Measurements from ENCODE around the gene CELSR1.
"Not testable (repeated sequence)": the region's sequence is repeated elsewhere in the genome, so short reads cannot be mapped to it uniquely, and the experiment has no call there.

CELSR1 gene

DNA sequence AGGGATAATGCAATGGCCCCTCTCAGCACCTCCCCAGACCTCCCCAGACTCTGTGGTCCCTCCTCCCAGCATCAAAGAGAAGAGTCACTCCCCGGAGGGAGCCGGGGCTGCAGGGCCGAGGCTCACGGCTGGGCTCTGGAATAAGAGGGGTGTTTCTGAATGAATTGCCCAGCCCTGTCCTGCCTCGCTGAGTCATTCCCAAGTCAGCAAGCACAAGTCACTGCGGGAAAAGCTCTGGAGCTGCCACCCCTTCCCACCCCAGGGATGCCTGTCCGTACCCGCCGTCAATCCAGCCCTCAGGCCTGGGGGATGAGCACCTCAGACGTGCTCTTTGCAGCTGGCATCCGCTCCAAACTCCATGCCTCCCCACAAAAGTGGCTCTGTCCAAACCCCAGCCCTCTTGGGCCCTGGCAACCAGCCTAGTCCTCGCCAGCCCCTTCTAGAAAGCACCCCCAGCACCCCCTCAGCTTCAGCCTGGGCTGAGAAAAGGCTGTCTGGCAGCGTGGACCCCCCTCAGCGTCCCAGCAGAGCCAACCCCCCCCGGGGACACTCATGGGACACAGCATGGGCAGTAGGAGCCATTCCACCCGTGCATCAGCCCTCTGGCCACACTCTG is 22.7 kb downstream of the CELSR1 start:
- DNase-seq (ENCODE audit: low spot score): peak; percentile 62

DNA sequence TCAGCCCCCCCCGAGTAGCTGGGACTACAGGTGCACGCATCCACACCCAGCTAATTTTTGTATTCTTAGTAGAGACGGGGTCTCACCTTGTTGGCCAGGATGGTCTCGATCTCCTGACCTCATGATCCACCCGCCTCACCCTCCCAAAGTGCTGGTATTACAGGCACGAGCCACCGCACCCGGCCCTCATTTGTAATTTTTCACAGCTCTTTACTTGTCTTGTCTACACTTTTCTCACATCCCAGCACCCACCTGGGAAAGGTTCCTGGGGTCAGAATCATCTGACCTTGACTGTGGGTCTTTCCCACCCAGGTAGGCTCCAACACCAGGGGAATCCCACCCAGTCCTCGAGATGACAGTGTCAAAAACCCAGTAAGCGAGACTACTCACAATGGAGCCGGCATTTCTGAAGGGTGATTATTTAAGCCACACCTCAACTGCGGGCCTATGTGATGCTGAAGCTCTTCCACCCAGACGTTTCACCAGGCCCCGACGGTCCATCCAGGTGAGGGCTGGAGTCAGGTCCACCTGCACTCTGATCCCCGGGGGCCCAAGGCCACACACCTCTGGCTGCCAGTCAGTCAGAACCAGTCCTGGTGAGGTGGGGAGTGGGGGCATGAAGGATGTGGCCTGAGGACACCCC is 23.4 kb downstream of the CELSR1 start:
- no peak for DNase-seq (ENCODE audit: low spot score)

DNA sequence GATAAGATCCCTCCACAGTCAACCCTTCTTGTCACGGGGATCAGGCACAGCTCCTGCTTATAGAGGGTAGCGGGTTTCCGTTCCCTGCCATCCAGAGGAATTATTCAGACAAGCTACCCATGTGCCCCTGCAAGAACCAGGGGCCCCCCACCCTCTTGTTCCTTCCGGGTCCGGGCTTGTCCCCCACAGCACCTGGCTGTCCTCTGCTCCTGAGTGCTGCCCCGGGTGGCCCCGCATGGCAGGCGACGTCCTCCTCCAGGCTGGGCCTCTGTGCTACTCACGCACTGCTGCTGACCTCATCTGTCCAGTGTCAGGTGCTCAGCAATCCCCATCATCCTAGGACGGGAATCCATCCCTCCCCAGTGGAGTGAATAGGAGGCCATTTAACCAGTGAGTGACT is 24.7 kb downstream of the CELSR1 start:
- DNase-seq (ENCODE audit: low spot score): no peak

DNA sequence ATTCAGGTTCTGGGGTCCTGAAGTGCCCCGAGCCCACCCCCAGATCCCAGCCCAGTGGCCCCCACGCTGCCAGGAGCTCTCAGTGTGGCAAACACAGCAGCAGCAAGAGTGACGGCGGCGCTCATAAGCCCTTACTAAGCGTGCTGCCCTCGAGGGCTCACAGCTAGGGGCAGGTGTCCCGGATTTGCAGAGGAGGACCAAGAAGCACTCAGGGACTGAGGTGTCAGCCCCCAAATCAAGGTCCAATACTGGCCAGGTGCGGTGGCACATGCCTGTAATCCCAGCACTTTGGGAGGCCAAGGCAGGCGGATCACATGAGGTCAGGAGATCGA is 25.4 kb downstream of the CELSR1 start:
- DNase-seq (ENCODE audit: low spot score): no peak

DNA sequence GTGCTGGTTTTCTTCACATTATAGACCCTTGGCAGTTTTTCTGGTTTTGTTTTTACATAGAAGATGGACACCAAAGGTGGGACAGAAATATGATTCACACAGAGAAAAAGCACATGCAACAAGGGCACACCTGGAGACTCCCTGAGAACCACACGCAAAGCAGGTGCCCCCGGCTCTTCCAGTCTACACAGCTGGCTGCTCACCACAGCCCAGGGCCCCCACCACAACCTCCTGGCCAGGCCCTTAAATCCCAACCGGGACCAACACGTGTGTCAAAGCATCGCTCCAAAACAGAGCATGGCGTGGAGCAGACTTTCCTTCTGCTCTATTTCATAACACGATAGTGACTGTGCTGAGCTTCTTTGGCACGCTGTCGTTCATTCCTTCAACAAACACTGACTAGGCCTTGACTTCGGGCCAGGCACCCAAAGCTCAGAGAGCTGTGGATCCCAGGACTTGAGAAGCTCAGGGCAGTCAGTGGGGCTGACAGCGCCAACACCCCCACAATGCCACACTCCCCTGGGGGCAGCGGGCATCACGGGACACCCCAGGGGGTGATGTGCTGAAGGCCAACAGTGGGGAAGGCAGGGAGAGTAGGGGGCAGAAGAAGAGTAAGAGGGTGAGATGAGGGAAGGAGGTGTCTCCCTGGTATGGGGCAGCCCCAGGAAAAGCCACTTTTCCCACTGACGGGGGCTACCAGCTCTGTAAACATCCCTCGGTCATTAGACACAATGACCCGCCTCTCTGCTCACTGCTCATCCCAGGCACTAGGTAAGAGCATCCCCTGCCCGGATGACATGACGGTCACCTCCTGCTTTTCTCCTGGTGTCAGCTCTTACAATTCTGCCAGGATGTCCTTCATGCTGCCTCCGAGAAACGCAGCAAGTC is 26.0 kb downstream of the CELSR1 start:
- DNase-seq (ENCODE audit: low spot score): no peak

DNA sequence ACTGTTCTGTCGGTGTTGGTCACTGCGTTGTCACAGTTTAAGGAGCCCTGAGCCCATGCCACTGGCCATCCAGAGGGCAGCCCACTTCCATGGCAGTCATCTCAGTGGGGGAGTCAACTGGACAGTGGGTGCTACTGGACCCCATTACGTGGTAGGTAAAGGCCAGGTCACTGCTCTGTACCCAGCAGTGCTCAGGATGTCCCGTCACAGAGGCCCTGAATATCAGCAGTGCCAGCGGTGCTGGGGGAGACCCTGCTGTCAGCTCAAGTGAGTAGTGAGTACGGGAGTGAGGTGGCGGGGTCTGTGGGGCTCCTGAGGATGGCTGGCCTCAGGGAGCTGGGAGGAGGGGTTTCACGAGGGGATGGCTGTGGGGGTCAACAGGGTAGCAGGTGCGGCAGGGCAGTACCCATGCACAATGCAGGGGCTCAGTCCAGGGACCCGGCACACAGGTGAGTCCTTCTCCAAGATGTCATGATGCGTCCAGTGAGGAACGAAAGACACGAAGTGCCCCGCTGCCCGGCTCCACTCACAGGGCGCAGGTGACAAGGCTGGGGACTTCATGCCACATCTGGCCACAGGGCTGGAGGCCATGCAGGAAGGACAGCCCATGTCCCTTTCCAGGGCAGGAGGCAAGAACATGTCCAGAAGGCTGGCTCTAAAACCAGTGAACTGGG is 27.9 kb downstream of the CELSR1 start:
- no peak for DNase-seq (ENCODE audit: low spot score)

DNA sequence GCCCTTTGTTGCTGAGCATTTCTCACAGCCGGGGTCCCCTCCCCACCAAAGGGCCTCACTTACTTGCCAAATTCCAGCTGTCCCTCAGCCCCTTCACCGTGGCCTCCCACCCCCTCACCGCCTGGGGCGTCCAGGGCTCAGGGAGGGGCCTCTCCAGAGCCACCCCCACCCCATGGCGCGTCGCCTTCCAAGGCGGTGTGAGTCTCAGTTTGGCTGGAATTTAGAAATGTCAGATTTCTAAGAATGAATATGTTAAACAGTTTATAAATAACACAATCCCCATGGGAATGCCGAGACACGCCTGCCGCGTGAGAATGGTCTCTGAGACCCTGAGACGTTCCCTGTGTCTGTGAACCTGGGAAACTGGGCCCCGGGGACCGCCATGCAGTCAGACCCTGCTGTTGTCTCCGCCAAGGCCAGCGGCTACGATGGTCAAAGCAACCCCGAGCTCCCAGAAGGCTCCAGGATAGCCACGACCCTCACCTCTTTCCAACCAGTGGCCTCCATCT is 28.9 kb downstream of the CELSR1 start:
- DNase-seq (ENCODE audit: low spot score): no peak

DNA sequence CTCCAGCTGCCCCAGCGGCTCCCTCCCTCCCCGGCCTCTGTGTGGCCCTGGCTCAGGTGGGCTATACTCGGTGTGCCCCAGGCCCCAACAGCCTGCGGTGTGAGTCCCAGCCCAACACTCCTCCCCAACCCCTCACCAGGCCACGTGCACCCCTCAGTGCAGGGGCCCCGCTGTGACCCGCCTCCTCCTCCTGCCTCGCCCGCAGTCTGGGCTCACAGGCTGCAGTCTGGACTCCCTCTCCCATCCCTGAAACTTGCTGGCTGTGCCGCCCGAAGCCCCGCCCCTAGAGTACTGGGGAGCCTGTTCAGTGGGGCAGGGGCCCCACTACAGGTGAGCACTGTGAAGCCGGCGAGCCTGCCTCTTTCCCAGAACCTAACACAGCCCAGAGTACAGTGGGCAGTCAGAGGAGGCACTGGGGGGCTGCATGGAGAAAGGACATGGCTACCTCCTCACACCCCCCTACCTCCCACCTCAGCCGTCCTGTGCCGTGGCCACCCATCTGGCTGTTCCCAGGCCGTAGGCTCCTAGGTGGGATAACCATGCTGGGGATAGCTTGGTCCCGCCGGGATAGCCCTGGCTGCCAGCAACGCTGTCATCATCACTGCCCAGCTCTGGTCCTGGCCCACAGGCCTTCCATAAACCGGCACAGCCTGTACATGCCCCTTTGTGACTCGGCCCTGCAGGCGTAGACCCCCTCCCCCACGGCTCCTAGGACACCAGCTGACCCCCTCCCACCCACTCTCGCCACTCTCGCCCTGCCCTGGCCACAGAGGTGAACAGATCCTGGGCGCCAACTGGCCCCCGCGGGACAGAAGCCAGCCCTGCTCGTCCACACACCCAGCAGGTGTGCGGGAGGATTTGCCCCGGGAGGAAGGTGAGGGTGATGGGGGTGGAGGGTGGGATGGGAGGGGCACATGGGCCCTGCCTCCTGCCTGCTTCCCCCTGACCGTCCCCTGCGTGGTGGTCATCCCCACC is 29.7 kb downstream of the CELSR1 start:
- DNase-seq (ENCODE audit: low spot score): no peak

DNA sequence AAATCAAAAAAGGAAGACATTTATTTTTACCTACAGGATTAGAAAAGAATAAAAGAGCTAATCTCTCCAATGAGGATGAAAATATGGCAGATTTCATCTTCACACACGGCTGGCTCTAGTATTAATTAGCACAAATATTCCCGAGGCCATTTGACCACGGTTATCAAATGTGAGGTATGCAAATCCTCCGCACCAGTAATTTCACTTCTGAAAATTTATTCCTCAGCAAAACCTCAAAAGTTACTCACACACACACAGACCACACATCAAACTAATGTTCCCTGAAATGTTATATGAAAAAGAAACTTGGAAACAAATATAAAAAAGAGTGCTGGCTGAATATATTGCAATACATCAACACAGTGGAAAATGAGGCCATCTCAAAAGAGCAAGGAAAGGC is 32.8 kb downstream of the CELSR1 start:
- DNase-seq (ENCODE audit: low spot score): peak; percentile 66

DNA sequence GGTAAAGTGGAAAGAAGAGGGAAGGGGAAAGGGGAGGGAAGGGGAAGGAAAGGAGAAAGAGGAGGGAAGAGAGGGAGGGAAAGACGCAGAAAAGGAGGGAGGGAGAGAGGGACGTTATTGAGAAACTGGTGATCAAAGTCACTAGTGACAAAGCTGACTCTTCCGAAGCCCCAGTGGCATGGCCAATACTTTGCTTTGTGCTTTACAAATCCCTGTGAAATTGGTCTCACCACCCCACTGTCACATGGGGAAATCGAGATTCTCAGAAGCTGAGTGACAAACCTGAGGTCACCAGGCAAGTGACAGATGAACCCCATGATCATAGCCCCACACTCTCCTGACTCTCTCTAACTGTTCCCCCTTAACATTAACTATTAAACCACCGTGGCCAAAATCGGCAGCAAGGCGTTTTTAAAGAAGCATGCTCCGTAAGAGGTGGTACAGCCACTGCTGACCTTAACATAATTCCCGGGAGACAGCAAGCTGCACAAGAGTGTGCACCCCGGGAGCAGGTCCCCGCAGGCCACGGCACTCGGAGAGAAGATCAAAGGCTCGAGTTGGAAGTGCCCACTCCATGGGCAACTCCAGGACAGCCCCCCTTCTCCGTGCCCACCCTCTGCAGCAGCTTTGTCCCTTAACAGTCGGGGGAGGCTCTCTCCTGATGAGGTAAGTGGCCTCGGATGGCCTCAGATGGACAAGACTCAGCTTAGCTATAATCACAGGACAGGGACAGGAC is 34.8 kb downstream of the CELSR1 start:
- no peak for DNase-seq (ENCODE audit: low spot score)

DNA sequence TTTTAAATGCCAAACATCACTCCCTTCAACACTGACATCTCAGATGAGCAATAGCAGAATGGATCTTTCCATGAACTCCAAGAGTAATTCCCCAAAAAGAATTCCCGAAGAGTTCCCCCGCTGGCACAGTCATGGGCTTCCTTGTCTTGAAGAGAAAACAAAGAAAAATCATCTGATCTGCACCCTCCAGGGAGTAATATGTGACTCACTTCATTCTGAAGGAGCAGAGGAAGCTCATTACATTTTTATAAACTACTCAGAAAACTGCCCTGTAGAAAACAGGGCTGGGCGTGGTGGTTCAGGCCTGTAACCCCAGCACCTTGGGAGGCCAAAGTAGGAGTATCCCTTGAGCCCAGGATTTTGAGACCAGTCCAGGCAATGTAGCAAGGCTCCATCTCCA is 35.7 kb downstream of the CELSR1 start:
- peak; percentile 92 for DNase-seq (ENCODE audit: low spot score)

DNA sequence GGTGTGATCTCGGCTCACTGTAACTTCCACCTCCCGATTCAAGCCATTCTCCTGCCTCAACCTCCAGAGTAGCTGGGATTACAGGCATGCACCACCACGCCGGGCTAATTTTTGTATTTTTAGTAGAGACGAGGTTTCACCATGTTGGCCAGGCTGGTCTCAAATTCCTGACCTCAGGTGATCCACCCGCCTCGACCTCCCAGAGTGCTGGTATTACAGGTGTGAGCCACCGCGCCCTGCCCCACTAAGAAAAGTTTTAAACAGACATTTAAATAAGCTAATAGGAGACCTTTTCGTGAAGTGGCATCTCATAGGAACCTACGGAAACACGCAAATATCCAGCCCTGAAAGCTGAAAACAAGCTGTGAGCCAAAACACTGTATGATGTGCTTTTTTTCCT is 36.2 kb downstream of the CELSR1 start:
- not testable (repeated sequence) for DNase-seq (ENCODE audit: low spot score)

DNA sequence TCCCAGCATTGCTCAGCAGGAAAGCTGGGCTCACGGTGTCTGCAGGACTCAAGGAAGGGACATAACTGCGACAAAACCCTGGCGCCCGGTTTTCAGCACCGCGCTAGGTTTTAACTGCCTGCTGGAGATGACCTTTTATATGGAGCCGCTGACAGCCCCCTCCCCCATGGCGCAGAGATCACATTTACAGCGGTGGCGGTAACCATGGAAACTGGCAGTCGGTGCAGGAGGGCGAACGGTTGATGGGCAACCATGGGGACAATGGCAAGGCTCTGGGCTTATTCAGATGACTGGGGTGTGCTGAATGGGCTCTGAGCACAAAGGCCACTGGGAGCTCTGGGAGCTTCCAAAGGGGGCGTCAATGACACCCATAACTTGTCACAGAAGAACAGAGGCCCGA is 37.2 kb downstream of the CELSR1 start:
- no peak for DNase-seq (ENCODE audit: low spot score)

DNA sequence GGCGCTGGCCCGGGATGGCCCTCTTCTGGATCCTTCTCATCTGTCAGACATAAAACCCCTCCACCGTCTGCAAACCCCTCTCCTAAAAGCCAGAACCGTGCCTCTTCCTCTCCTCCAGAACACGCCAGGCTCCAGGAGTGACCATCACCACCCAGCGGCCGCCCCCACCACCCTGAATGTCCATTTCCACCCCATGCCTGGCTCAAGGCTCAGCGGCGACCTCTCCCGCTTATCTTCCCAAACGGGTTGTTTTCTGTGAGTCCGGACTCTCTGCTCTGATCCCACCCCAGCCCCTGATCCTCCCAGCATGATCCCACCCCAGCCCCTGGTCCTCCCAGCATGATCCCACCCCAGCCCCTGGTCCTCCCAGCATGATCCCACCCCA is 37.6 kb downstream of the CELSR1 start:
- no peak for DNase-seq (ENCODE audit: low spot score)

DNA sequence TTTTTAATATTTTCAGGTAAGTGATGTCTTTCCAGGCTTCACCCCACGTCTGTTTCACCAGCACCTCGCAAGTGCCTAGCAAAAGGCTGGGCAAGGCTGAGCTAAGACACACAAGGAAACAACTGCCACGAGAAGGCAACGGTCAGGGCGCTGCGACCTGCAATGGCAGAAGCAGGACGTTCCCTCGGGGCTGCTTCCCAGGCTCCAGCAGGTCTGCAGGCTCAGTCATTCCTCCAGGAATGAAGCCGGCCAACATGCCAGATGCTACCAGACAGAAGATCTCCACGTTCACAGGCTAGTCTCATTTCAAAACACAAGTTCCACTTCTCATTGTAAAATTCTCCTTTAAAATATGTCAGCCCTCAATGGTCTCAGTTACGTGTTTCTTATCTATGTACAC is 45.5 kb downstream of the CELSR1 start:
- DNase-seq (ENCODE audit: low spot score): no peak

DNA sequence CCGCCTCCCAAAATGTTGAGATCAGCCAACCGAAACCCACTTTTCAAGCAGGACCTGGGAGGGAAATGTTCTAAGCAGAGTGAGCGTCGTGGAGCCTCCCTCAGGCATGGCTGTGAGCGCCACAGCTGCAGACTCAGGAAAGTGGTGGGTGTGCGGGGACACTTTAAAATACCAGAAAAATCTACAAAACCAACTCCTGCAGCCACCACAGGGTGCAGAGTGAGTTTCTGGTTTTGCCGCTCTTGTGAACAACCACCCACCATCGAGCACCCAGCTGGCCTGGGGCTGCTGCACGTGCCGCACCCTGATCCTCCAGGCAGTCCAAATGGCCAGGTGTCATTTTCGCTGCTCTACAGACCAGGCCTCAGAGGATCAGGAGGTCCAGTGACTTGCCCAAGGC is 46.9 kb downstream of the CELSR1 start:
- DNase-seq (ENCODE audit: low spot score): no peak

DNA sequence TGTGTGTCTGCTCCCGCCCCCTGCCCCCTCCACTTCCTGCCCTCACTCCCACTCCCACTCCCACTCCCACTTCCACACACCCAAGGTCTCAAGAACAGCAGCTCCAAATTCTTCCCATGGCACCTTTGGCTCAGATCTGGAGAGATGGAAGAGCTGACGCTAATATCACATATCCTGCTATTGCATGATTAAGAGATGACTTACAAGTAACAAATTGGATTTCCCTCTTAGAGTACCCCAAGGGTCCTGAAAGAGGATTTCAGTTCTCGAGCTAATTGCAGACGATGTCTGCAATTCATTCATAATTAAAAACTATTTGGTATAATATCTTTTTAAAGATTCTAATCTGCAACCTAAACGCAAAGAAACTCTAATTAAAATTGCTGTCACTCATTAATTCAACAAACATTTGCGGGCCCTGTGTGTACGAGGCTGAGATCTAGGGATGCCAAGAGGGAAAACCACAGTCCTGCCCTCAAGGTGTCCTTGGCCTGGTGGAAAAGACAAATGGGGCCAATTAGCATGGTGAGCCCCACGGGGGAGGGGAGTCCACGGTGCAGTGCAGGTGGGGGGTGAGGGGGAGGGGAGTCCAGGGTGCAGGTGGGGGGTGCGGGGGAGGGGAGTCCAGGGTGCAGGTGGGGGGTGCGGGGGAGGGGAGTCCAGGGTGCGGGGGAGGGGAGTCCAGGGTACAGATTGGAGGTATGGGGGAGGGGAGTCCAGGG is 50.3 kb downstream of the CELSR1 start:
- no peak for DNase-seq (ENCODE audit: low spot score)

DNA sequence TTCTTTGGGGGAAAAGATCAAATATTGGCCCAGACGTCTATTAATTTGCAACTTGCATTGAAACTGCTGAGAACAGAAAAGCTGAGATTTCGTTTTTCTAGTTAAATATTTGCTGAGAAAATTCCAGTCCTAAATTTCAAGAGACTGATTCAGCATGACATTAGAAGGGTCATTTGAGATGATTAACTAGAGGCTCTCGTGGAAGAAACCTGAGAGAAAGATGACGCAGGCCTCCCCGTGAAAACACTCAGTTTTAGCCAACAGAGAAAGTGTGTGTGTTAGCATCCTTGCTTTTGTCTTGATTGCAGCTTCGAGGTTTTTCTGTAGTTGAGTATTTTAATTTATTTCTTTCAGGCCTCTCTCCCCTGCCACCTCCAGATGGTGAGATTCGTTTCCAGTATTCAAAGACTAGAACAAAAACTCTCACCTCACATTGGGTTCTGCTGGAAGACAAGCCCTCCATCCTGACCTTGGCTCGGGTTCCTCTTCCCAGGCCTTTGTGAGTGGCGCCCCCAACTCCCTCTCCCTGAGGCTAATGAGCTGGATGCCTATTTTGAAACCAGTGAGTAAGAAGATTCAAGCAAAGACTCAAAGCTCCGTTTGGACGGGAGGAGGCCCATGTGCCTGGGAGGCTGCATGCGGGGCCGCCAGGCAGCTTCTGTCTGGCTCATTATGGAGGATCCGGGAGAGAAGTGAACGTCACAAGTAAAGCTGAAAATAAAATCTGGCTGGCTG is 52.4 kb downstream of the CELSR1 start:
- DNase-seq (ENCODE audit: low spot score): peak; percentile 92

DNA sequence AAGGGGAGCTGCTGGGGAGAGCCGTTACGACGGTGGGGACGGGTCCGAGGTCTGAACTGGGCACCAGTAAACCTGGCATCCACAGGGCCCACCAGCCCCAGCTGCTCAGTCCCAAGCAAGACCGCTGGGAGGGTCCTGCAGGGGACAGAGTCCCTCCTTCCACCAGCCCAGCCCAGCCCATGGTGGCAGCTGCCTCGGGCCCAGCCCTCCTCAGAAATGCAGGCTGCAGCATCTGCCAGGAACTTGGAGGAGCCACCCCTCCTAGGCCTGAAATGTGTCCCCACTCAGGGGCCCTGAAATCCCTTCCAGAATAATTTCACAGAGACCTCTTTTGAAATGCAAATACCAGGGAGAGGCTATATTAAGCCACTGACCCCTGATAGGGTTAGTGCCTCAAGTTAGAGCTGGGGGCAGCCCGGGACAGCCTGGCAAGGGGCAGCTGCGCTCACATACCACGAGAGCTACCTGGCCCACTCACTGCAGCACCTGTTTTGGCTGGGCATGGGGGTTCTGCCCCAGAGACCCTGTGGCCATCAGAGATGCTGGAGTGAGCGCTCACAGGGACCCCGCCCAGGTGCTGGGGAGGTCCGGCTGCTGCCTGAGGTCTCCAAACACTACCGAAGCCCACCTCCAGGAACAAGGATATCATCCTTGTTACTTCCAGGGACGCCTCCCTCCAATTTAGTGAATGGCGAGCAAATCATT is 53.1 kb downstream of the CELSR1 start:
- DNase-seq (ENCODE audit: low spot score): peak; percentile 54

Data from kidney tubule cell (primary cell).